DMS153 (cell line): ENCODE results near the gene CFAP46.

Experiments used
- DNase-seq: peaks from one replicate; lab custom pipeline; 2025; lab: John Stamatoyannopoulos, UW

CFAP46 gene

DNA sequence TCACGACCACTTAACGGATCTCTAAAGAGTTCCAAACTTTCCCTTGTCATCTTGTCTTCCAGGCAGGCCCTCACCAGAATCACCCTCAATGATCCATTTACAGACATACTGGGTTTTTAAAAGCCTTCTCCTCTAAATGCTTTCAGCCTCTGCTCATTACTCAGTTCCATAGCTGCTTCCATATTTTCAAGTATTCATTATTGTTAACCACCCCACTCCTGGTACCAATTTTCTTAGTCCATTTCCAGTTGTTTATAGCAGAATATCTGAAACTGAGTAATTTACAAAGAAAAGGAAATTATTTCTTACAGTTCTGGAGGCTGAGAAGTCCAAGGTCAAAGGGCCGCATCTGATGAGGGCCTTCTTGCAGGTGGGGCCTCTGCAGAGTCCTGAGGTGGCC, 100.0 kb downstream of the CFAP46 start:
- DNase-seq = no peak

DNA sequence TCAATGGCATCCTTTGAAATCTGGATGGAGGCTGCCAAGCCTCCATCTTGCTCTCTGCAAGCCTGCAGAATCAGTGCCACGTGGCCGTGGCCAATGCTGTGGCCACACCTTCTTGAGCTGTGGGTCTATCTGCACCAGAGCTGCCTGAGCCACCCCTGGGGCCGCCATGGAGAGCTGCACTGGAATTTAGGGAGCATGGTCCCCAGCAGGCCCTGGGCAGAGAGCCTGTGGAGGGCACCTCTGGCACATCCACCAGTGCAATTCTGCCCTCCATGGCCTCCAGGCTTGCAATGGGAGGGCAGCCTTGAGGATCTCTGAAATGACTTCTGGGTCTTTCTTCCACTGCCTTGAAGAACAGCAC, 100.8 kb downstream of the CFAP46 start:
- DNase-seq = no peak

DNA sequence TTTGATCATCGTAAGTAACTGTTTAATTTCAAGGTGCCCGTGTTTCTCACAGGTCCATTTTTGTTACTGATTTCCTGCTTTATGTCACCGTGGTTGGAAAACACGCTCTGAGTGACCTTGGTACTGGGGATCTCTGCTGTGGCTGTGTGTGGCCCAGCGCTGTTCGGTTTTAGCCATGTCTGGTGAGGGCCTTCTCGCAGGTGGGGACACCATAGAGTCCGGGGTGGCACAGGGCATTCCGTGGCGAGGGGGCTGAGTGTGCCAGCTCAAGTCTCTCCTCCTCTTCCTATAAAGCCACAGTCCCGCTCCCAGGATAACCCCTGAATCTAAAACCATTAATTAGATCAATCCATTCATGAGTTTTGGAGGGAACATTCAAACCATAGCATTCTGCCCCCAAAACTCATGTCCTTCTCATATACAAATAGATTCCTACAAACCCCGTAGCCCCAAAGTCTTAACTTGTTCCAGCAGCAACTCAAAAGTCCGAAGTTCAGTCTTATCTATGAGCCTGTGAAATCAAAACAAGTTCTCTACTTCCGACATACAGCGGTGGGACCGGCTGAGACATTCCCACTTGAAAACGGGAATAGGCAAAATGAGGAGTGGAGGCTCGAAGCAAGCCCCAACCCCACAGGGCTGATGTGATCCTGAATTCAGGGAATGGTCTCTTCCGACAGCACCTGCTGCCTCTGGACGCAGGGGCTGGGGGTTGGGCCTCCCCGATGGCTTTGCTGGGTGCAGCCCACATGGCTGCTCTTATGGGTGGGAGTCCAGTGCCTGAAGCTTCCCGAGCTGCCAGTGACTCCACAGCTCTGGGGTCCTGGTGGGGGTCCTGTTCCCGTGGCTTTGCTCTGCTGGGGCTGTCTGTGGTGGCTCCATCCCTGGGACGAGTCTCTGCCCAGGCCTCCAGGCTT, 101.4 kb downstream of the CFAP46 start:
- DNase-seq = no peak

DNA sequence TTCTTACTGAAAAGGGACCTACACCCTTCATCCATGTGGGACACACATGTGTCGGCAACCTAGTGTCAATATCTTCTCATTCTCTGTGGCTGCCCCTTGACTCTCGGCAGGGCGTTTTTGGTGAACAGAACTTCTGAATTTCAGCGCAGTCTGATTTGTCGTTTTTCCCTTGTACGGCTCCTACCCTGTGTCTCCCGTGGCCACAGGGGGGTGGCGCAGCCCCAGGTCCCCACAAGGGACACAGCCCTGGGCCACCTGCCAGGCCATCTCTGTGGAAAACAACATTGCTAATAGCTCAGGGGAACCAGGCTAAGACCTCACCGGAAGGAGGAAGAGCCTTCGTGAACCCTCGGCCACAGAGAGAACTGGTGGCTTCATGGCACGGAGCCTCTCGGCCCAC, 103.3 kb downstream of the CFAP46 start:
- DNase-seq = no peak

DNA sequence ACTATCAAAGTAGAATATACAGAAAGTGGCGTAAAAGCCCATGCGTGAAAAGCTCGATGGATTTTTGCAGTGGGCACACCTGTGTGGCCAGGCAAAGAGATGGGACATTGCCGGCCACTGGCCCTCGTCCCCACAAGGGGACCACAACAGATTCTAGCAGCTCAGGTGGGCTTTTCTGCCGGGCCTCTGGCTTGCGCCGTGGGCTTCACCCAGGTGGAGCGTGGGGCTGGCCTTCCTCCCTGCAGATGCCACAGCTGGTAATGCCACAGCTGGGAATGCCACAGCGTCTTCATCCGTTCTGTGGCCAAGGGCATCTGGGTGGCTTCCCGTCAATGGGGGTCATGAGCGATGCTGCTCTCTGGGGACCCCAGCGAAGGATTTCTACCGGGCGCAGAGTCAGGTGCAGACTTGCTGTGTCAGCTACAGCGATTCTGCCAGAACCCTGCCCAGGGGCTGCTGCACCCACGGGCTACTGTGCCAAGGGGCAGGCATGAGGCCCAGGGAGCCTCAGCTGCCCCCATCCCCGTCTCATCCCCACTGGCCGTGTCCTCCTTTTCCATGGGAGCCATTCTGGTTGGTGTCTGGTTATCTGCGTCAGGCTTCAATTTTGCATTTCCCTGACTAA, 103.9 kb downstream of the CFAP46 start:
- no peak for DNase-seq

DNA sequence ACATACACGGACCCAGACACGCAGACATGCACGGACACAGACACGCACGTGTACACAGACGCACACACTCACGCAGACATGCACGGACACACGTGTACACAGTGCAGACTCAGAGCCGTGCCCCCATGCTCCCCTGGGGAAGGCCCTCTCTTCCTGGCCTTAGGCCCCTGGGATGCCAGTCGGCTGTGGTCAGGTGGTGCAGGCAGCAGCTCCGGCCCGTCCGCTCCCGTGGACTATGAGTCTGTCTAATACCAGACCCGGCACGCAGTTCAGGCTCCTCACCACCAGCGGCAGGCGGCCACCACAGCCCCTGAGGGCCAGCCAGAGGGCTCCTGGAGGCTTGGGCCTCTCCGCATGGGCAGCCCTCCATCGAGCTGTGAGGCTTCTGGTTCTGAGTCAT, 104.5 kb downstream of the CFAP46 start:
- no peak for DNase-seq

DNA sequence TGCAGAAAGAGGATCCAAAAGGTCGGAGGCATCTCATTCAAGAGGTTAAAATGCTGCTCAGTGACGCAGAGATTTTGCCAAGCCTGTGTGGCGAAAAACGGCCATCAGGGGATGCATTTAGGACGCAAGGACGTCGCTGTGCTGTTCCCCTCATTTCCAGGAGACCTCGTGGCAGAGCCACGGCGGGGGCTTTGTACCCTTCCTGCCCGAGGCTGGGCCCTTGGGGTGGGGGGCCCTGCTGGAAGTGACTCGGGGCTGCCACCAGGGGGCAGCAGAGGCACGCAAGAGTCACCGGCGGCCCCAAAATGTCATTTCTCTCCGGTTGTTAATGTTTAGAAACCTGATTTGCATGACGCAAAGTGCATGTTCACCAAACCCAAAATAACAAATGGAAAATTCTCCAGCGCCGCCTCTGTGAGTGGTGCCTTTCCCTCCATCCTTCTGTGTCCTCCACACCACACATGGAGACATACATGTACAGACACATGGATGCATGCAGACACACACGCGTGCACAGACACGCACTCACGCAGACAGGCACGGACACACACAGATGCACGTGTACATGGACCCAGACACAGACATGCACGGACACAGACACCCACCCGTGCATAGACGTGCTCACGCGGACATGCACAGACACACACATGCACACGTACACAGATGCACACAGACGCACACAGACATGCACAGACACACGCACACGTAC, 105.4 kb downstream of the CFAP46 start:
- DNase-seq = no peak

DNA sequence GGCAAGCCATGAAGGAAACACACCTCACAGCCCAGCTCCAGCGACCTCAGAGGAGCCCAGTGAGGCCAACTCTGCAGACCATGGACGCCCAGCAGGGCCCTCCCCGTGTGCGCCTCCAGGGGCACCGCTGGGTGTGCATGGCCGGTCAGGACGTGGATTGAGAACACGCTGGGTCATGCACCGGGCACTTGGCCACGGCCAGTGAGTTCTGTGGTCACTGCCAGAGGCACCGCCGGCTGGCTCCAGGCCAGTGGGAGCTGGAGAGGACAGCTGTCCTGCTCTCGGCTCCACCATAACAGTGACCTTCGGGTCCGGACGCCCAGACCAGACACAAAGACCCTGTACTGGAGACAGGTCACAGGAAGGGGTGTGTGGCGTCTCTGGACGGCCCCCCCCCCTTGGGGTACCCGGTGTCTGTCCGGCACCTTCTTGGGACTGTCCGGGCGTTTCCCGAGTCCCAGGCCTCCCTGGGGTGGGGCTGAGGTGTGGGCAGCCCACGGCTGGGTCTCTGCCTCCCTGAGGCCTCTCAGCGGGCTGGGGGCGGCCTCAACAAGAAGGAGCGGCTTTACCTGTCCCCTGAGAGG, 106.0 kb downstream of the CFAP46 start:
- no peak for DNase-seq

DNA sequence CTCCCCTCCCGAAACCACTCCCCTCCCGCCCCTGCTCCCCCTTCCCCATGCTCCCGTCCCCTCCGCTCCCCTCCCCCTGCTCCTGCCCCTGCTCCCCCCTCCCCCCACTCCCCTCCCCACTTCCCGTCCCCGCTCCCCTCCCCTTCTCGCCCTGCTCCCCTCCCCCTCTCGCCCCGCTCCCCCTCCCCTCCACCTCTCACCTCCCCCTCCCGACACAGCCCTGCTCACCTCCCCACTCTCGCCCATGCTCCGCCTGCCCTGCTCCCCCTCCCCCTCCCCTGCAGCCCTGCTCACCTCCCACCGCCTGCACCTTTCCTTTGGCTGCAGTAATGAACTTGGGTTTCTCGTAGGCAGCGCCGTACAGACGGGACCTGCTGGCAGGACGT, 106.5 kb downstream of the CFAP46 start:
- DNase-seq = no peak

DNA sequence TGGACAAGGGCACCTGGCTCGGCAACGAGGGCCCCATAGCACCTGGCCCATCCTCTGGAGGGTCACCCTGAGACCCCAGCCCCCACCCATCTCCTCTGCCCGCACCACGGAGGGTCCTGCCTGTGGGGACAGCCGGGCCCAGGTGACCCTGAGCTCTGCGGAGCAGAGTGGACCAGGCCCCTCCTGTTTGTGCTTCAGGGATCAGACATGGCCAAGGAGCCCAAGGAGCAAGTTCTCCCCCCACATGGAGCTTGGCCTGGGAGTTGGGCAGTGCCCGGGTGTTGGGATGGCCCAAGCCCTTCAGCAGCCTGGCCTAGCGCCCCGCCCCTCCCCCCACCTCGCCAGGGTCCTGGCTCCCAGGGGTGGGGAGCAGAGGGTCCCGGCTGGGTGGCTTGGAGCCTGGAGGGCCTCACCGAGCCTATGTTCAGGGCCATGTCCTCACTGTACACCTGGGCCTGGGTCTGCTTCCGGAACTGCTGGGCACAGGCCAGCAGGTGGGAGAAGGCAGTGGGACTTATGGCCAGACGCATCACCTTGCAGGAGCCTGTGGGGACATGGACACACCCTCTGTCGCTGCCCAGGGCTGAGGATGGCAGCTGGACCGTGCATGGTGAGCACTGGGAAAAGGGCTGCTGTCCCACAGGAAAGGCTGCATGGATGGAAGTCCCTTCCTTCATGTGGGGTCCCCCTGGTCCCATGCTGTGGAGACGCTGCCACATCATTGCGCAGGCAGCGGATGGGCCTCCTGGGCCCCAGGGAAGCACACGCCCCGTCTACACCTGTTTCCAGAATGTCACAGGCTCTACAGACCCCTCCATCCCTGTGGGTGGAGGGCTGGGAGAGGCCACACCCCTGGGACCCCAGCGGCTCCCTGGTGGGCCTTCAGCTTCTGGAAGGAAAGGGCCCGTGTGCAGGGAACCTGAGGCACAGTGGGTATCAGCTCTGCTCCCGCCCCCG, 107.2 kb downstream of the CFAP46 start:
- DNase-seq = no peak

DNA sequence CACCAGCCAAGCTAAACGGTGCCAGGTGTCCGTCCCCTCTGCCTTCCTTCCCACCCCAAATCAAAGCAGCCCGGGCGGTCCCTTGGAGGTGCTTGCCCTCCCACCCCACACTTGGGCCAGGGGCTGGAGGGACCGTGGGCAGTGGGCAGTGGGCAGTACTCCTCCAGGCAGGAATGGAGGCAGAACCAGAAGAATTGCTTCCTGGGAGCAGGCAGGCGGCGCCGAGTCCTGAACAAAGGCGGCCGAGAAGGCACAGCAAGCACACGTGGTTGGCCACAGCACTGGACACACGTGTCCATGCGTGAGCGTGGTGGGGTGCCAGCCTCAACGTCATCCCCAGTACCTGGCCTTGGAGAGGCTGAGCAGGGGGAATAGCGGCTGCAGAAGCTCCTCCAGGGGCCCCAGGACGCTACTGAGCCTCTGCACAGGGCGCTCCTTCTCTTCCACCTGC, 108.0 kb downstream of the CFAP46 start:
- DNase-seq = no peak

DNA sequence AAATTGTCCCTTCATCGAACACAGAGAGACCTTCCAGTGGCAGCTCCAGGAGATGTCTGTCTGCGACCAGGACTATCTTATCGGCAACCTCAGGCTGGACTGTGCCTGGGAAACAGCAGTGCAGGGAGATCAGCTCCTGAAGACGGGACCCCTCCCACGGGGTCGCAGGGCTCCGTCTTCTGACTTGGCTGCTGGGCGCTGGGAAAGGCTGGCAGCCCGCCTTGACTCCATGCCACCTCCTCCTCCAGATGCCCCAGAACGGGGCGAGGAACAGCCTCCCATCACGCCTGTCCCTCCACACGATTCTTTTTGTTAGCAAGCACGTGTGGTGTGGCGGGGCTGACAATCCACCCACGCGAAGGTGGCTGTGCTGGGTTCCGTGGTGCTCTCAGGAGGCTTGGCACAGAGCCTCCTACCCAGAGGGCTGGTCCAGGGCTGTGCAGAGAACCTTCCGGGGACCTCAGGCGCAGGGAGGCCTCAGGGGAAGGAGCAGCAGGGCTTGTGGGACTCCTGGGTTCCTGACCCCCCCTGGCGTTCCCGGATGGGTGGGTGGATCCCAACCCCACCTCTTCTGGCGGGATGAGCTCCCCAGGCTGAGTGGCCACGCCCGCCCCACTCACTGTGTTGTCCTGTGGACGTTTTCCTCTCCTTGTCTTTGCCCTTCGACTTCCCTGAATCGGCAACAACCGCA, 108.8 kb downstream of the CFAP46 start:
- DNase-seq = no peak

DNA sequence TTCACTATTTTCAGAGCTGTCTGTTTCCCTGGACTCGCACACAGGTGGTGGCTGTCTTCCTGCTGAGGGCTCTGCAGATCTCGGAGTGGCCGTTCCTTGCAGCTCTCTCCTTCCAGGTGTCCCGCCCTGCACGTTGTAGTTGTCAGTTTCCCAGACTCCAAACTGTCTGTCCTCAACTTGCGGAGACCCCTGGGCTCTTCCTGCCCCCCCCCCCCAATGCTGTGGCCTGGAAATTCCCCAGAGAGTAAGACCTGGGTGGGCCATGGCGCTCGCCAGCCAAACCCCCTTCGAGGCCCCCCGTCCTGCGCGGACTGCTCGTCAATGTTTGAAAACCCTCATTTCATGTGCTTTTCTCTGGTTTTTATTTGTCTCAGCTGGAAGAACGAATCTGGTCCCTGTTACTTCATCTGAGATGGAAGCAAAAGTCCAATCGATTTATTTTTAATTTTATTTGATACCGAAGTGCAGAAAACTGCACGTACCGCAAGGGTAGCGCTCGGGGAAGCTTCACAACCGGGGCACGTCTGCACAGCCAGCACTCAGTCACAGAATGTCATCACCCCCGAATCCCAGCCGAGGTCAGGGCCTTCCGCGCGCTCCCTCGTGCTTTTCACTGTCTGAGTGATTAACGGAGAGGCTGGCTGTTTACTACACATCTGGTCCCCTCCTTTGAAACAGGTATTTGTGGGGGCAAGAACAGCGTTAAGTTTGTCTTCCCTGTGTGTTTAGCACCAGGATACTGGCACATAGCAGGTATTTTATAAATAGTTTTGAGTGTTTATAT, 110.0 kb downstream of the CFAP46 start:
- DNase-seq = no peak

DNA sequence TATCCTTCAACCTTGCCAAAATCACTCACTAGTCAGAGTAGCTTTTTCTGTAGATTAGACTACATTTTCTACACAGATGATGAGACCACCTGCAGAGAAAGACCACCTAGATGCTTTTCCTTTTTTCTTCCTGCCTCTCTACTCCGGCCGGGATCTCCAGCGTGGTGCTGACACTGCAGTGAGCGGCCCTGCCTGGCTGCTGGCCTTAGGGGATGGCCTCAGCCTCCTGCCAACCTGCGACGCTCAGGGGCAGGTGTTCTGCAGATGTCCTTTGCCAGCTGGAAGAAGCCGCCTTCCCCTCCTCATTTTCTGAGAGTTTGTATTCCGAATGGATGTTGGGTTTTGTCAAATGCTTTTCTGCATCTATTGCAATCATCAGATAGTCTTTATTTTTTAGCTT, 113.0 kb downstream of the CFAP46 start:
- no peak for DNase-seq

DNA sequence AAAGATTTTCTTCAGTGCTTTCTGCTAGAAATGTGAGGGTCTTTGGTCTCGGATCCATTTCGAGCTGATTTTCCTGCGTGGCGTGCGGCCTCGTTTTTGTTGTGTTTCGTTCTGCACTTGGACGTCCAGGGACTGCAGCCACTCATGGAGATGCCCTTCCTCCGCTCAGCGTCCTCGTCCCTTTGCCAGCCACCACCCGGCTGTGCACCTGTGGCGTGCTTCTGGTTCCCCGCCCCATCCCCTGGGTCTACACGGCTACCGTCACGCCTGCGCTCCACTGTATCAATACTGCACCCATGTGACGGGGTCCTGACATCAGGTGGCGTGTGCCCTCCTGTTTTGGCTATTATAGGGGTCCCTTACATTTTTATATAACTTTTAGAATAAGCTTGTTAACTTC, 113.7 kb downstream of the CFAP46 start:
- no peak for DNase-seq

DNA sequence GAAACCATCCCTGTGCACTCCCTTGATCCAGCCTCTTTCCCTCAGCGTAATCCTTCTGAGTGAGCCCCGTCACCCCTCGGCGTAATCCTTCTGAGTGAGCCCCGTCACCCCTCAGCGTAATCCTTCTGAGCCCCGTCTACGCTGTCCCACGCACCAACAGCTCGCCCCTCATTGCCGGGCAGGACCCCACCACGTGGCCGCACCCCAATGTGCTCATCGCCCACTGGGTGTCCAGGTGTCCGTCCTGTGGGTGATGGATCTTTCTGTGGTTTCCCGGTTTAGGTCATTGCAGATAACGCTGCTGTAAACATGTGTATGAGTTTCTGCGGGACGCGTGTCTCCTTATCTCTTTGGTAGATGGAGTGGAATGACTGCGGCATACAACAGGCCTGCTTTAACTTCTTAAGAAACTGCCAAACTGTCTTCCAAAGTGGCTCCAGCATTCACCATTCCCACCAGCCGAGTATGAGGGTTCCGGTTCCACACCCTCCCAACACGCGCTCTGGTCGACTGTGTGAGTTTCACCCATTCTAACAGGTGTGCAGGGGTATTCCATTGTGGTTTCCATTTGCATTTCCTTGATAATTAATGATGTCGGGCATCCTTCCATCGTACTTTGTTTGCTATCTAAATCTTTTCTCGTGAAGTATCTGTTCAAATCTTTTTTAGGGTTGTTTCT, 114.4 kb downstream of the CFAP46 start:
- no peak for DNase-seq

DNA sequence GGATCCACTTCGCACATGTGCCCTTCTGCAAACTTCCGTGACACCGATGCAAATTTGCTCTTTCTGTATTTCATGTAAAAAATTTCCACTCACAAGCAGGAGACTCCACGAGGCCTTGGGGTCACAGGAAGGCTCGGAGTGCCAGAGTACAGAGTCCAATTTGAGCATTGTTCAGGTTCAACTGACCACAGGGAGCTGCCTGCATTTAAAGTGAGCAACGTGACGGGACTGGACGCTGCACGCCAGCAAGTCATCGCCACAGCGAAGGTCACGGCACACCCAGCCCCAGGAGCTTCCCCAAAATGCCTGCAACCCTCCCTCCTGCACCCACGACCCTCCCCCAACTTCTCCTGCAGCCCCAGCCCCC, 115.0 kb downstream of the CFAP46 start:
- DNase-seq = no peak

DNA sequence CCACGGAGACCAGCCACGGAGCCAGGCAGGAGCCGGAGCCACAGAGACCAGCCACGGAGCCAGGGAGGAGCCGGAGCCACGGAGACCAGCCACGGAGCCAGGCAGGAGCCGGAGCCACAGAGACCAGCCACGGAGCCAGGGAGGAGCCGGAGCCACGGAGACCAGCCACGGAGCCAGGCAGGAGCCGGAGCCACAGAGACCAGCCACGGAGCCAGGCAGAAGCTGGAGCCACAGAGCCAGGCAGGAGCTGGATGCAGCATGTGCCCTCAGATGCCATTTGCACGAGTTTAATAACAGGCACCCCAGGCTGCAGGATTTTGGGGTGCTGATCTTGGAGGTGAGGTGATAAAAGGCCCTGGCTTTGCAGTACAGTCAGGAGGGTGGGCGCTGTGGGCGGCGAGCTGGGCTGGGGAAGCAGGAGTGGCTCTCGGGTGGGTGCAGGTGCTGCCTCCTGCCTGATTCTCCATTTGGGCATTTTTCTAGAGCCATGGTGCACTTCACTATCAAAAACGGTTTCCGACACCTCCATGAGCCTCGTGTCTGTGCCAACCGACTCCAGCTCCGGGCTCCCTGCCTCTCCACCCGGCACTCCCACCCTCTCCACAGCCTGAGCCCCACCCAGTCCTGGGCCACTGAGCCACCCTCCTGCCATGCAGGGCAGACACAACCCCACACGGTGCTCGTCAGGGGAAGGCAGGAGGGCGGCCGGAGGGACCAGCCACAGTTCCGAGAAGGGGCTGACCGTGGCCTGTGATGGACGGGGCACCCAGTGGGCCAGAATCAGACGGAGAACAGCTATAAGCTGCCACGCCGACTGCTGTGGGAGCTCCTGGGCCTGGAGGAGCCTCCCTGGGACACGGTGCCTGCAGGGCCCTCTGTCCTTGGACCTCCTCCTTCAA, 115.6 kb downstream of the CFAP46 start:
- no peak for DNase-seq
